Measurements from ENCODE around the gene CDKL2. TPM values are rescaled to one million over a fixed set of nuclear protein-coding genes. Genes with fewer than 3 reads are reported as not detected.
A peak's percentile ranks its signal among the peaks of the same experiment; 100 is the strongest.

Gene CDKL2
- total RNA-seq, 2 experiments from 2014 or later = 0.97 to 1.1 TPM

DNA sequence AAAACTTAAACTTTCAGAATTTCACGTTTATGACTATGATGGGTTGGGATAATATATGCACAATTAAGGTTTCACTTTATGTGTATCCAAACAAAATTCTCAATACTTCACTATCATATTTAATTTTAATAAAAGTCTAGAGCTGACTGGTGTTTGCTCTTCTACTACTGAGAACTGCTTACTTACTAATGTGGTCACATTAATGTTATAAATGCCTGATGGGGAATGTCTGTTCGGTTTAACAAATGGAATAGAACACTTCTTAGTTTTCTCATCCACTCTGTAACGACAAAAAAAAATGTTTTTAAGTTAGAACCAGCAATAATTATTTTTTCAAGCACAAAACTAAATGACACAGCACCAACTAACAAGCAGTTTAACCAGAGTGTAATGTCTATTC is 34.3 kb downstream of the CDKL2 start:
- Mint-ChIP-seq H3K27me3 (no peaks in the 10 kb centered on the region), H3K27ac (no peak overlapping the region), H3K4me3 (no peak overlapping the region), H3K36me3 (no peaks in the 10 kb centered on the region), H3K4me1 (ENCODE audit: low read depth) (peaks cover 2% of the 10 kb centered on the region), H3K9me3 (no peaks in the 10 kb centered on the region)
- no peak for DNase-seq
- intact Hi-C loops (cut with micrococcal nuclease) = no loop called here
- ChIA-PET POLR2A (interaction anchor here (0.8 kb wide), 1 partner anchor 58 kb away, joined by 3 read pairs; no protein-coding TSS in a partner anchor), CTCF (no interaction called here)

GRCh38 chr4:75593393-75593792 is 36.9 kb downstream of the CDKL2 start:
- Mint-ChIP-seq H3K4me3 (no peak overlapping the region), H3K9me3 (no peaks in the 10 kb centered on the region), H3K4me1 (ENCODE audit: low read depth) (peaks cover 2% of the 10 kb centered on the region), H3K27me3 (no peaks in the 10 kb centered on the region), H3K27ac (no peak overlapping the region), H3K36me3 (no peaks in the 10 kb centered on the region)
- CTCF ChIA-PET = interaction anchor here (0.6 to 1.0 kb wide), 2 partner anchors 13 to 84 kb away, joined by 3 read pairs; no protein-coding TSS in a partner anchor
- intact Hi-C loops (cut with micrococcal nuclease) = no loop called here
- no peak for DNase-seq
- POLR2A ChIA-PET = no interaction called here

DNA sequence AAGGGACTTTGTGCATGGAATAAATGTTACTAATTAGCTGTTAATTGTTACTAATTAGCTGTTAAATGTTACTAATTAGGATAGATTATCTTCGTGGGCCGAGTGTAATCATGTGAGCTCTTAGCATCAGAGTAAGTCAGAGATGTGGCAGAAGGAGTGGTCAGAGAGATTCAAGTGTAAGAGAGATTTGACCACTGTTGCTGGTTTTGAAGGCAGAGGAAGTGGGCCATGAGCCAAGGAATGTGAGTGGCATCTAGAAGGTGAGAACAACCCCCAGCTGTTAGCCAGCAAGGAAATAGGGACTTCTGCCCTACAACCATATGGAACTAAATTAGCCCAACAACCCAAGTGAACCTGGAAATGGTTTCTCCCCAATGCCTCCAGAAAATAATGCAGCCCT is 46.3 kb downstream of the CDKL2 start:
- H3K27me3 Mint-ChIP-seq = peaks cover 7% of the 10 kb centered on the region
- no peaks in the 10 kb centered on the region for H3K36me3 Mint-ChIP-seq
- no peaks in the 10 kb centered on the region for H3K4me1 Mint-ChIP-seq (ENCODE audit: low read depth)
- peaks cover 7% of the 10 kb centered on the region for H3K9me3 Mint-ChIP-seq
- ChIA-PET CTCF (interaction anchor here (0.8 kb wide), 1 partner anchor 264 kb away, joined by 4 read pairs; no protein-coding TSS in a partner anchor), POLR2A (no interaction called here)
- no peak overlapping the region for H3K27ac Mint-ChIP-seq
- intact Hi-C loops (cut with micrococcal nuclease) = no loop called here
- no peak for DNase-seq
- no peak overlapping the region for H3K4me3 Mint-ChIP-seq

DNA sequence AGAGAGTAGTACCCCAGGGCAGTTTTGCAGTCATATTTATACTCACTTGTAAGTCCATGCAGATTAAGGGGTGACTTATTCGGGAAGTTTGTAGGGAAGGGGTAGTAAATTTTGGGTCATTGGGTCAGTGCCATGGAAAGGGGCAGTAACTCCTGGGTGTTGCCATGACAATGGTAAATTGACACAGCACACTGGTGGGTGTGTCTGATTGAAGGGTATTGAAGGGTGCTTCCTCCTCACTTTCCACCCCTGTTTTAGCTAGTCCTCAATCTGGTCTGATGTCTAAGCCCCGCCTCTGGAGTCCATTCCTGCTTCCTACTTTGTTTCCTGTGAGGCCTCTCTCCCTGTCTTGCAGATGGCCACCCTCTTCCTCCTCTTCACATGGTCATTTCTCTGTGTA is 62.6 kb downstream of the CDKL2 start:
- DNase-seq = no peak
- Mint-ChIP-seq H3K27ac (no peak overlapping the region), H3K9me3 (no peaks in the 10 kb centered on the region), H3K4me3 (no peak overlapping the region), H3K27me3 (peaks cover 7% of the 10 kb centered on the region), H3K4me1 (ENCODE audit: low read depth) (no peaks in the 10 kb centered on the region), H3K36me3 (no peaks in the 10 kb centered on the region)
- ChIA-PET POLR2A (interaction anchor here (0.6 kb wide), 1 partner anchor 74 kb away, joined by 3 read pairs; no protein-coding TSS in a partner anchor), CTCF (no interaction called here)
- intact Hi-C loops (cut with micrococcal nuclease) = no loop called here

GRCh38 chr4:75566911-75567310 is 63.4 kb downstream of the CDKL2 start:
- peaks cover 8% of the 10 kb centered on the region for H3K27me3 Mint-ChIP-seq
- intact Hi-C loops (cut with micrococcal nuclease) = no loop called here
- no peaks in the 10 kb centered on the region for H3K36me3 Mint-ChIP-seq
- ChIA-PET CTCF (no interaction called here), POLR2A (no interaction called here)
- no peak overlapping the region for H3K27ac Mint-ChIP-seq
- no peaks in the 10 kb centered on the region for H3K9me3 Mint-ChIP-seq
- H3K4me3 Mint-ChIP-seq = no peak overlapping the region
- H3K4me1 Mint-ChIP-seq (ENCODE audit: low read depth) = no peaks in the 10 kb centered on the region
- no peak for DNase-seq

GRCh38 chr4:75565481-75565880 is 64.8 kb downstream of the CDKL2 start:
- H3K9me3 Mint-ChIP-seq = no peaks in the 10 kb centered on the region
- intact Hi-C loops (cut with micrococcal nuclease) = no loop called here
- H3K36me3 Mint-ChIP-seq = no peaks in the 10 kb centered on the region
- no peaks in the 10 kb centered on the region for H3K4me1 Mint-ChIP-seq (ENCODE audit: low read depth)
- H3K4me3 Mint-ChIP-seq = no peak overlapping the region
- ChIA-PET CTCF (no interaction called here), POLR2A (no interaction called here)
- peaks cover 9% of the 10 kb centered on the region for H3K27me3 Mint-ChIP-seq
- DNase-seq = no peak
- no peak overlapping the region for H3K27ac Mint-ChIP-seq

GRCh38 chr4:75564023-75564422 is 66.3 kb downstream of the CDKL2 start:
- H3K4me3 Mint-ChIP-seq = no peak overlapping the region
- no peaks in the 10 kb centered on the region for H3K9me3 Mint-ChIP-seq

GRCh38 chr4:75561789-75562188 is 68.5 kb downstream of the CDKL2 start:
- Mint-ChIP-seq H3K4me1 (ENCODE audit: low read depth) (no peaks in the 10 kb centered on the region), H3K9me3 (no peaks in the 10 kb centered on the region), H3K27ac (no peak overlapping the region), H3K4me3 (no peak overlapping the region), H3K36me3 (no peaks in the 10 kb centered on the region), H3K27me3 (peaks cover 16% of the 10 kb centered on the region)
- CTCF ChIA-PET = no interaction called here
- DNase-seq = no peak
- POLR2A ChIA-PET = no interaction called here
- intact Hi-C loops (cut with micrococcal nuclease) = no loop called here

More at GRCh38 chr4:75564023-75564422, 66.3 kb downstream of the CDKL2 start:
- H3K27ac Mint-ChIP-seq = no peak overlapping the region
- H3K27me3 Mint-ChIP-seq = peaks cover 11% of the 10 kb centered on the region
- DNase-seq = no peak
- H3K4me1 Mint-ChIP-seq (ENCODE audit: low read depth) = no peaks in the 10 kb centered on the region
- CTCF ChIA-PET = no interaction called here
- no peaks in the 10 kb centered on the region for H3K36me3 Mint-ChIP-seq
- POLR2A ChIA-PET = no interaction called here
- intact Hi-C loops (cut with micrococcal nuclease) = no loop called here

GRCh38 chr4:75557696-75558095 is 72.6 kb downstream of the CDKL2 start:
- H3K4me1 Mint-ChIP-seq (ENCODE audit: low read depth) = peaks cover 4% of the 10 kb centered on the region
- H3K36me3 Mint-ChIP-seq = no peaks in the 10 kb centered on the region
- H3K27me3 Mint-ChIP-seq = peaks cover 13% of the 10 kb centered on the region
- no peak for DNase-seq
- no peaks in the 10 kb centered on the region for H3K9me3 Mint-ChIP-seq
- ChIA-PET CTCF (no interaction called here), POLR2A (no interaction called here)
- no peak overlapping the region for H3K27ac Mint-ChIP-seq
- no peak overlapping the region for H3K4me3 Mint-ChIP-seq
- intact Hi-C loops (cut with micrococcal nuclease) = no loop called here

DNA sequence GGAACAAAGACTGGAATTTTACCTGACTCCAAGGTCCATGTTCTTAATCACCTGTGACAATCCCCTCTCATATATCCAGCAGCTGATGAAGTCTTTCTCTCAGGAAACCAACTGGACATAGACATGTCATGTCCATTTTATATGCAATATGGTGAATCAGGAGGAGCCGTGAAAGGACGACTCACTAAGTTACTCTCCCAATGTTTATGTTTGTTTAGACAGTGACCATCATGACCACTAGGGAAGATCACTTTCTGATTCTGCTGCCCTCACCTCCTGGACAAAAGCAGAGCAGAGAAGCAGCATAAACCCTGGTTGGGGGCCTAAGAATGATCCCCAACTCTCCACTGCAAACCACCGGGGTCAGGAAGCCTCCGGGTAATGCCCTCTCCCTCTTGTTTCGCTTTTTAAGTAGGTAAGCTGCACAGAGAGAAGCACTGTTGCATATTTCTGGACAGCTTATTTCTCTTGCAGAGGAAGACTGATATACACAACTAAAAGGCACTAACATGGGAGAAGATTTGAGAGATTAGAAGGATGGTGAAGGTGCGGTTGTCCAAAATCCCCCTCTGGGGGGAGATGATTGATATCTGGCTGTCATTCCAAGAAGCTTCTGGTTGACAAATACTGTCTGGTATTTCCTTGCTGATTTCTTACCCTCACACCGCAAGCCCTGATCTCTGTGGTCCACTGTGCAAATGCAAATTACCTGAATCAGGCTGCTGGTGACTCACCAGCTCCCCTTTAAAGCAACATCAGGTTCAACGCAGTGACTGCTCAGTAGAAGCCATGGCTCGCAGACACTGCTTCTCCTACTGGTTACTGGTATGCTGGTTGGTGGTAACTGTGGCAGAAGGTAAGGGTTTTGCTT is 74.8 kb downstream of the CDKL2 start, which contains the start of gene ODAPH:
Gene ODAPH (plus strand): TSS at position 773 of the 871 bp plus-strand sequence. CDS start 17 bp downstream, at position 790.
- DNase-seq = peak; percentile 66
- Mint-ChIP-seq H3K36me3 (no peaks in the 10 kb centered on the region), H3K27ac (peak within 1 kb of the TSS; percentile 38), H3K27me3 (peaks cover 10% of the 10 kb centered on the region), H3K9me3 (no peaks in the 10 kb centered on the region), H3K4me1 (ENCODE audit: low read depth) (peaks cover 4% of the 10 kb centered on the region), H3K4me3 (no peak within 1 kb of the TSS)
- intact Hi-C loops (cut with micrococcal nuclease) = no loop called here
- CTCF ChIA-PET = interaction anchor here (1.0 kb wide), 1 partner anchor 16 kb away, joined by 3 read pairs; no protein-coding TSS in a partner anchor
- POLR2A ChIA-PET = interaction anchor here (0.6 to 1.1 kb wide), 4 partner anchors 35 to 168 kb away, joined by 3 to 6 read pairs (median 4); partner anchors contain the start of genes RCHY1, THAP6 and USO1

- H3K27me3 Mint-ChIP-seq = peaks cover 2% of the 10 kb centered on the region
- no peak overlapping the region for H3K4me3 Mint-ChIP-seq
- intact Hi-C loops (cut with micrococcal nuclease) = no loop called here
- H3K36me3 Mint-ChIP-seq = no peaks in the 10 kb centered on the region
- peaks cover 4% of the 10 kb centered on the region for H3K4me1 Mint-ChIP-seq (ENCODE audit: low read depth)
- H3K9me3 Mint-ChIP-seq = no peaks in the 10 kb centered on the region
- H3K27ac Mint-ChIP-seq = no peak overlapping the region
- CTCF ChIA-PET = no interaction called here
- no peak for DNase-seq
- POLR2A ChIA-PET = no interaction called here
These were observed 77.9 kb downstream of the CDKL2 start for GRCh38 chr4:75552452-75552851.

DNA sequence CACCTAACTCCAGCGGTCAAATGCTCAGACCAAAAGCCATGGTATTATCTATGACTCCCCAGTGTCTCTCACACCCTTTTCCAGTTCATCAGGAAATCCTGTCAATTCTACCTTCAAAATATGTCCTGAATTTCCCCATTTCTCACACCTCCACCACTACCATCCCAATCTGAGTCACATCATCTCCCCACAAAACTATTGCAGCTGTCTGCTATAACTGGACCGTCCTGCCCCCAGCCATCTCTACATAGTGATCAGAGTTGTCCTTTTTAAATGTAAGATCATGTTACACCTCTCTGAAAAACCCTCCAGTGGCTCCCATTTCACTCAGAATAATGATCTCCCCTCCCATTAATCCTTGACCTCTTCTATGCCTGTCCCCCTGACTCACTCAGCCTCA is 81.3 kb downstream of the CDKL2 start:
- no peaks in the 10 kb centered on the region for H3K27me3 Mint-ChIP-seq
- ChIA-PET POLR2A (interaction anchor here (0.6 kb wide), 1 partner anchor 35 kb away, joined by 5 read pairs; the partner anchor contains the start of gene RCHY1), CTCF (no interaction called here)
- H3K36me3 Mint-ChIP-seq = peaks cover 2% of the 10 kb centered on the region
- no peak overlapping the region for H3K27ac Mint-ChIP-seq
- no peak overlapping the region for H3K4me3 Mint-ChIP-seq
- H3K4me1 Mint-ChIP-seq (ENCODE audit: low read depth) = no peaks in the 10 kb centered on the region
- no peak for DNase-seq
- no peaks in the 10 kb centered on the region for H3K9me3 Mint-ChIP-seq
- intact Hi-C loops (cut with micrococcal nuclease) = no loop called here

All from activated CD4-positive, alpha-beta memory T cell treated with anti-CD3 and anti-CD28 coated beads for 36 hours (primary cell).